GM19043 (cell line): ENCODE data around the gene ITLN1.

Source experiments
- ATAC-seq: cut with Tn5 transposase; IDR thresholded peaks from one replicate; pipeline ENCODE4 v1.9.1; 2021; ENCODE audit warnings: low read depth; ENCODE audit not compliant: unreplicated experiment

Gene ITLN1

DNA sequence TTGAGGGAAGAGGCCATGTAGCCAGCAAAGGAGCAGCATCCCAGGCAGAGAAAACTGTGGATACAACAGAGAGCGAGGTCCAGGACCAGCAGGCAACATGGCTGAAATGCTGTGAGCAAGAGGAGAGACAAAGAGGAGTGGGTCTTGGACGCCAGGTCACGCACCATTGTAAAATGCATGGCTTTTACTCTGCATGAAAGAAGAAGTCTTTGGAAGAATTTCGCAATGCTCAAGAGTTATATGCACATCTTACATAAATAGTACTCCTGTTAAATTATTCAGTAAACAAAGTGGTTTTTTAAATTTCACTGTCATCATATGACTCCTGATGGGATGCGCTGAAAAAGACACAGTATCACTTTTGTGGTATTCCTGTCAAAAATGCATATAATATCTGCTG lies 25.8 kb downstream of the ITLN1 start:
- ATAC-seq, result no peak

DNA sequence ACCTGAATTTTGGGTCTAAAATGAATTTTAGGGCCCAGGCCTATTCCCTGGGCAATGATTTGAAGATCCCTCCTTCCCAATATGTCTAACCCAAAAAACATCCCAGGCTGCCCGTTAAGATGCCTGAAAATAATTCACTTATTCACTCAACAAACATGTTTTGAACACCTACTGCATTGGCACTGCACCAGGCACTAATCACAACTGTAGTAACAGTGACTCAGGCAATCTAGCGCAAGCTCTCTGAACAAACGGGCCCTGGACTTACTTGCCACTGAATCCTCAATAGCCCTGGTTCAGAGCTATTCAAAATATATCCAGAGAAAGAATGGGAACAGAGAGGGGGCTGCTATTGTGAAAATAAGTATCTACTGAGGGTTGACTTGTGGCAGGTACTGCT lies 26.5 kb downstream of the ITLN1 start:
- ATAC-seq, result no peak

DNA sequence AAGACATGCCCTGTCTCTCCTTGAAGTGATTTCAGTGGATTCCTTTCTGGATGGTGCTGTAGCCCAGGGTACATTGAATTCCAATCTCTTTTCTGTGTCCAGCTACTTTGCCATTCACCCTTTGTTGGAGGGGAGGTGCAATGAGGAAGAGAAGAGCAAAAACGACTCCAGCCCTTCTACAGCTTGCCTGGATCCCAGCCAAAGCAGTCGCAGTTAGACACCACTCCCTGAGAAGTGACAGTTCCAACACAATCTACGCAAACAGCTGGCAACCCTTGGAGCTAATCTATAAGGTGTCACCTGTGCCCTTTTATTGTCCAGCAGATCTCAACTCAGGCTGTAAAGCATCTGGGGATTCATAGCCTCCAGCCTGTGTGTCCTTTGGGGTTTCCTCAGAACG lies 26.9 kb downstream of the ITLN1 start:
- no peak for ATAC-seq

DNA sequence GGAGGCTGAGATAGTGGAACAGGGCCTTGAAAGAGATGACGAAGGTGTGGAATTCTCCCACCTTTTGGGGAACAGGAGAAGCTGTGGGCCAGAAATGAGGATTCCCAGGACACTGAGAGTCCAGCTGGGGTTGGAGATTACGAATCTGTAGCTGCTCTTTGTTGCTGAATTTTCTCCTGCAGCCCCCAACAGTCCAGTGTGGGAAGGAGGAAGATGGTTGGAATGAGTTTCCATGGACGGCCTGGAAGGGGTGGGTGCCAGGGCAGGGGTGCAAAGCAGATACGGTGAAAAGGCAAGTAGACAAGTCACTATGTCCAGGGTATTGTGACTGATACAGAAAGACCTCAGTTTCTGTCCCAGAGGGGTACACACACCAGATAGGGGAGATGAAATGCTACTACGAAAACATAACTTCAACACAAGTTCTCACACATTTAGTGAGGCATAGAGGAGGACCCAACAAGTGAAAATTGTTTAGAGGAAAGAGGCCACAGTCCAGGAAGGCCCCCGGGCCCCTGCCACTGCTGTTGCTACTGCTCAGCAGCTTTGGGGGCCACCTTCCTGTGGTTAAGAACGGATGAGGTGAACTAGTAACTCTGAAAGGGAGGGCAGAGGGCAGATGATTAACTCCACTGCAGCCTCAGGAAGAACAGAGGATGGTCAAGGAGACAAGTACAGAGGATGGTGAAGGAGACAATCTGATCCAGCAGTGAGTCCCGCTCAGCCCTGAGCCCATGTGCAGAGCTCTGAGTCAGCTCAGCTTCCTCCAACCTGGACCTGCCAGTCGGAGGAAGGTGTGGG lies 29.6 kb downstream of the ITLN1 start:
- peak; percentile 90 for ATAC-seq

DNA sequence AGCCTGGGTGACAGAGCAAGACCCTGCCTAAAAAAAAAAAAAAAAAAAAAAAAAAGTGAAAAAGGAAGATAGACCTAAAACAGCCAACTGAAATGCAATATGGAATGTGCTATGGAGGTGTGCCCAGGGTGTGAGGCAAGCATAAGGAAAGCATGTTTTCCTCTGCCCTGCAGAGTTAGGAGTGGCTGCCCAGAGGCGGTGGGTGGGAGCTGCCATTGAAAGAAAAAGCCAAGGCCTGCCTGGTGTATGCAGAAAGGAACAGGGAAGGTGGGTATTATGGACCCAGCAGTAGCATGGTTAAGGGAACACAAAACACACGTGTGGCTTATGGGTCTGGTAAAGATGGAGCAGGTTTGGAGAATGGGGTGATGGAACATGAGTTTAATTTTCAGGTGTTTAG lies 31.2 kb downstream of the ITLN1 start:
- ATAC-seq, result no peak

DNA sequence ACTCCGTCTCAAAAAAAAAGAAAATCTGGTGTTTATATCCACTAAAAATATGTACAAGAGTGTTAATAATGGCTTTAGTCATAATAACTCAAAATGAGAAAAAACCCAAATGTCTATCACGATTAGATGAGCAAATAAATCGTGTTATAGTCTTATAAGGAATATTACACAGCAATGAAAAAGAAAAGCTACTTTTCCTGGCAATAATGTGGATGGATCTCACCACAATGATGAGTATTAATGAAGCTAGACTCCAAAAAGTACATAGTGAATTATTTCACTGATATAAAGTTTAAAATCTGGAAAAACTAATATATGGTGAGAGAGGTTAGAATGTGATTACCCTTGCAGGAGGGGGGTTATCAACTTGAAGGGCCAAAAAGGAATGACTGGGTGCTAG lies 32.0 kb downstream of the ITLN1 start:
- no peak for ATAC-seq

DNA sequence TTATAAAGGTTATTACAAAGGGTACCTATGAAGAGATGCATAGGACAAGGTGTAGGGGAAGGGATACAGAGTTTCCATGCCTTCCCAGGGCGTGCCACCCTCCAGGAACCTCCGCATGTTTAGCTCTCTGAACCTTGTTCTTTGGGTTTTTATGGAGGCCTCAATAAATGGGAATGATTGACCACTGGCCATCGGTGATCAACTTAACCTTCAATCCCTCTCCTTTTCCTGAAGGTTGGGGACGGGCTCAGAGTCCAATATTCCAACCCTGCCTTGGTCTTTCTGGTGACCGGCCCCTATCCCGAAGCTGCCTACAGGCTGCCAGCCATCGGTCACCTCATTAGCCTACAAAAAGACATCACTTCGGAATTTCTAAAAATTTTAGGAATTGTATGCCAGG lies 34.0 kb downstream of the ITLN1 start:
- ATAC-seq, result no peak

DNA sequence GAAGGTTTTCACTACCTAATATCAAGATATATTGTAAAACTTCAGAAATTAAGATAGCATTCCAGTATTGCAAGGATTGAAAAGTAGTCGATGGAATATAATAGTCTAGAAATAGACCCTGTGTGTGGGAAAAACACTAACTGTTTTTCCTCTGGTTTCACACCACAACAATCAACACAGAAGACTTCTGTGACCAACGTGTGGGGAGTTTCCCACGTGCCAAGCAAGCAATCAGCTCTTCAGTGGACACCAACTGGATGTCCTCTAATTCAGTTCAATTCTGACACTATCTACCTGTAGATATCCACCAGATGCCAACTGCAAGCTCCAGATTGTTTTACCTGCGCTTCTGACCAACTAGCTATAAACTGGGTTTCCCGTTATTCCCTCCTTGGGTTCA lies 34.4 kb downstream of the ITLN1 start:
- no peak for ATAC-seq

DNA sequence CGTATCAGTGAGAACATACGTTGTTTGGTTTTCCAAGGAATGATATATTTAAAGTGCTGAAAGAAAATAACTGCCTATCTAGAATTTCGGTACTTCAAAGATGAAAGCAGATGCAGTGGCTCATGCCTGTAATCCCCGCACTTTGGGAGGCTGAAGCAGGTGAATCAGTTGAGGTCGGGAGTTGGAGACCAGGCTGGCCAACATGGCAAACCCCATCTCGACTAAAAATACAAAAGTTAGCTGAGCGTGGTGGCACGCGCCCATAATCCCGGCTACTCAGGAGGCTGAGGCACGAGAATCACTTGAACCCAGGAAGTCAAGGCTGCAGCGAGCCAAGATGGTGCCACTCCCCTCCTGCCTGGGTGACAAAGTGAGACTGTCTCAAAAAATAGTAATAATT lies 38.7 kb downstream of the ITLN1 start:
- ATAC-seq, result no peak

DNA sequence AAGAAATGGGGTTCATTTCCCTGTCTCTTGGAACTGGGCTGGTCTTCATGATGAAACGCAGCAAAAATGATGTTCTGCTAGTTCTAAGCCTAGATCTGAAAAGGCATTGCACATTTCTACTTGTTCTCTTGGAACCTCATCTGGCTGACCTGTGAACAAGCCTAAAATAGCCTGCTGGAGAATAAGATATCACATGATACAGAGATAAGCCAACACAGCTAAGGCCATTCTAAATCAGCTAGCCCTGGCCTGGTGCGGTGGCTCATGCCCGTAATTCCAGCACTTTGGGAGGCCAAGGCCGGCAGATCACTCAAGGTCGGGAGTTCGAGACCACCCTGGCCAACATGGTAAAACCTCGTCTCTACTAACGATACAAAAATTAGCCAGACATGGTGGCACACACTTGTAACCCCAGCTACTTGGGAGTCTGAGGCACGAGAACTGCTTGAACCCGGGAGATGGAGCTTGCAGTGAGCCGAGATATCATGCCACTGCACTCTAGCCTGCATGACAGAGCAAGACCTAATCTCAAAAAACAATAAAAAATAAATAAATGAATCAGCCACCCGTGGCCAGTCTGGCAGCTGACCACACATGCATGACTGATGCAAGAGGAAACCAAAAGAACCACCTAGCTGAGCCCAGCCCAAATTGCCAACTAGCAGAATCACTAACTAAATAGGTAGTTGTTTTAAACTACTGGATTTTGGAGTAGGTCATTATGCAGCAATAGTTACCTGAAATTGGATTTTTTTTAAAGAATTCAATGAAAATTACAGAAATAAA lies 40.3 kb downstream of the ITLN1 start:
- ATAC-seq, result no peak

DNA sequence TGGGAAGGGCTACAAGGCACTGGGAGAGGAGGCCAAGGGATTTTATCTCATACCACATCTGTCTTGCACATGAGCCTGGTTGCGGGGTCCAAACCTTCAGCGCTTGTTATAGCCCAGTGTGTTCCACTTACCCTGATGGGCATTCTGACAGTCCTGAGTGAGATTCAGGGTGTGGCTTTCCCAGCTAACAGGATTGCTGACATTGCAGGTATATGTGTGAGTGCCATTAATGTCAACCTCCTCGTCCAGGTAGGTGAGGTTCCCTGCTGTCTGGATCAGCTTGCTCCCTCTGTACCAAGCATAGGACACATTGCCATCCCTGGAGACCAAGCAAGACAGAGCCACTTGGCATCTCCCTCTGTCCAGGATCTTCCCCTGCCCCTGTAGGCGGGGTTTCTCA lies 43.9 kb downstream of the ITLN1 start:
- ATAC-seq, result no peak

DNA sequence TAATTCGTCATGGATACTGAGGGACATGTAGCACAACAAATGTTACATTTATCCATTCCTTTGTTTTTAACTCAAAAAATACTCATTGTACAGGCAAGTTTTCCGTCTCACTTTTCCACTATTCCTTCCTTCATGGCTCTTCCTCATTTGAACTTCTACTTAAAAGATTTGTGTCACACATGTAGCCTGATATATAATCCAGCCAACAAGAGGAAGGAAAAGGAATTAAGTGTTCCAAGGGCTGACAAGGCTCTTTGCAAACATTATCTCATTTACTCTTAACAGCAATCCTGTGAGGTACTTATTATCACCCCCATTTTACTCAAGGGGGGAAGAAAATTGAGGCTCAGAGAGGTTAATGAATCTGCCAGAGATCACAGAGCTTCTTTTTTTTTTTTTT lies 45.2 kb downstream of the ITLN1 start:
- ATAC-seq, result no peak

DNA sequence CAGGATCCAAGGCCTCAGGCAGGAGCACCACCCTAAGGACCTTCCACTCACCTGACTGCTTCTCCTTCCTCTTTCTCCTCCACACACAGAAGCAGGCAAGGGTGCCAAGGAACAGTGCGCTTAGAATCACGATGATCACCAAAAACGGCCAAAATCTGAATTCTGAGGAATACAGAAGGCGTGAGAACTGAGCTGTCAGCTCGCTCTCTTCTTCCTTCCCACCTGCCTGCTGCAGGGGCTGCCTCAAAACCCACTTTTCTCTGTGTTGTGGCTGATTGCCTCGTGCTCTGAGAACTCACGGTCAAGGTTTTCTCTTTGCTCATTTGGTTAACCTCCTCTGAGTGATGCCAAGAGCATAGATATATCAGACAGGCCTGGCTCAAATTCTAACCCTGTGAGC lies 46.1 kb downstream of the ITLN1 start:
- ATAC-seq, result no peak

DNA sequence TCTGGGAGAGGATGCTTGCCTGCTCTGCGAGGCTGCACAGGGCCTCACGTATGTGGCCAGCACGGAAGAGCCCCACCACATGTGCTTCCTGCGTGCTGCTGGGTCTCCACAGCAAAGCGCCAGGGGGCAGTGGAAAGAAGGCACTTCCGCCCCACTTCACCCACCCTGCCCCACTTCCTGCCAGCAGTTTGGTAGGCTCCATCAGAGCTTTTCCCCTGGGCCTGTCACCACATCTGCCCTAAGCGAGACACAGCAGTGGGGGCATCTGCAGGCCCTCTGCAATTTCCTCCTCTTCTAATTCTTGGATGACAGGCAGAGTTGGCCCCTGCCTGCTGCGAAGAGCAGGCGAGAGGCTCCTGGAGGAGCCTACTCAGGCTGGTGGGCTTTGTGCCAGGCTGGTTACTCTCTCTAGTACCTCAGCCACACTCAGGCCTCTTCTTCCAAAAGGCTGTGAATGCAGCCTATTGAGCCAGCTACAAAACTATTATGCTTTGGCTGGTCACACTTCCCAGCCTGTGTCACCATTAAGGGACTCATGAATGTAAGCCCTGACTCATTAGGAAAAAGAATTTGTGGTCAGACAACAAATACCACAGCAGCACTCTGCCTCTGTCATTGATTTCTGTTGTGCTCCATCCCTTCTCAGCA lies 47.3 kb downstream of the ITLN1 start:
- ATAC-seq, result peak; percentile 79

DNA sequence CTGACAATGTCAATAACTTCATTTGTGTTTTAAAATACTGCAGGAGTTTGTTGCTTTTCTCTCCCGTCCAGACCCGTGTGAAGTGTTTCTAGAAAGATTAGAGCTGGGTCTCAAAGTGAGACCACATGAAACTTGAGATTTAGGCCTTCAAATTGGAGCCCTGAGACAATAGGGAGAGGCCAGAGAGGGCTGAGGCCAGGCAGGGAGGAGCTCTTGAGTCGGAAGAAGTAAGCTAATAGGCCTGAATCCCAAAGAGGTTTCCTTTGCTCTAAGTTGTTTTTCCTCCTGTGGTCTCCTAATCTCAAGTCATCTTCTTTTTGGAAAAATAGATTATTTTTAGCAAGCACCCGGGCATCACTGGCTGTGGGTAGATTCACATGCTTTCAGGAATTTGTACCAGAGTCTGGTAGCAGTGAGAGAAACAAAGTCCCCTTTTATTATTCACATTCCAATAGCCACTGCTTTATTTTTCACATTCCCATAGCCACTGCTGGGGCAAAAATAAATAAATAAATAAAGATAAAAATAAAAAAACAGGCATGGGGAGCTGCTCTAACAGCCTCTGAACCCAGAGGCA lies 47.9 kb downstream of the ITLN1 start:
- no peak for ATAC-seq

DNA sequence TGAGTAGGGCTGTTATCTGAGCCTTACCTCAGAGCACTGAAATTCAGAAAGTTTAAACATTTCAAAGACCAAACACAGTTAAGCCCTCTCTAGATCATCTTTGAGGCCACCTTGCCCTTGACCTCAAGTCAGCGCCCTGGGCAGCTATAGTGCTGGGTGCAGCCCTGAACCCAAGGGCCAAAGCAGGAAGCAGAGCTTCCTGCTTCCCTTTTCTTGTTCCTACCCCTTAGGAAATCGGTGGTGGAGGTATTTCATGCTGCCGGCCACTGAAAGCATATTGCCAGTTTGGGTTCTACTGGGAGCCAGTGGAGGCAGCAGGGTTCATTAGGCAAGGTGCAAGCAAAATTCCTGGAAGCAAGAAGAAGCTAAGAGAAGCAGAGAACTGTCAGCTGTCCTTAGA lies 48.4 kb downstream of the ITLN1 start:
- no peak for ATAC-seq

DNA sequence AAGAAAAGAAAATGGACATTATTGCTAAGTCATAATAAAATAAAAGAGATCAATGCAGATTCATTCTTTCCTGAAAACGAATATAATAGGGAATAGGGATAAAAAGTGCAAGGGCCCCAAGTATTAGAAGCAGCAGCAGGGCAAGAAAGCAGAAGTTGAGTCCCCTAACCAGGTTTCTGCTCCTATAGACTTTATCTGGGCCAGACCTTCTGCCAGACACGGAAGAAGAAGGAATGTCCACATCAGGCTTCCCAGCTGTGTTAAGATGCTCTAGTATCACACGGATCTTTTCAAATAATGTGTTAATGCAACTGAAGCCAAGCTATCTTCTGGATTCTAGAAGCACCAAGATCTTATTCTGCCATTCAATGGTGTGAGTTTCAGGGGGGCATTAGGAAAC lies 49.2 kb downstream of the ITLN1 start:
- no peak for ATAC-seq

DNA sequence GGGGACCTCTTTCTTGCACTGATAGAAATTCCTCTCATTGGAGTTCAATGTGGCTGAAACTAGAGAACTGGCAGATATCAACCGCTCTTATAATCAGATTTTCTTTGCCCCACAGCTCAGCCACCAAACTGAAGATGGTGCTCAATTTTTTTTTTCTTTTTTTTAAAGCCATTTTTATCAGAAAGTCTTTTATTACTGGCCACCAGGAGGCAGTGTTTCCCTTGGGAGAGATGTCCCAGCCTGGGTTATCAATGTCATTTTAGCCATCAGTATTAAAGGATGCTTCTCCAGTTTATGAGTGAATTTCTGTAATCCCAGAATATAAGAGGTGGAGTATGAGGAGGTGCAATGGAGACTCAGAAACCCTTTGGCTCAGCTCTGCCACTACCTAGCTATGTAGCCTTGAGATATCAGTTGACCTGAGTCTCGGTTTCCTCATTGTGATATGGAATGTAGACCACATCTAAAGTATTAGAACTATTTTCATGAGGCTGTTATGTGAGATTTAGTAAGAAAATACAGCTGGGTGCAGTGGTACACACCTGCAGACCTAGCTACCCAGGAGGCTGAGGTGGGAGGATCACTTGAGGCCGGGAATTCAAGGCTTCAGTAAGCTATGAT lies 49.9 kb downstream of the ITLN1 start:
- ATAC-seq, result no peak

DNA sequence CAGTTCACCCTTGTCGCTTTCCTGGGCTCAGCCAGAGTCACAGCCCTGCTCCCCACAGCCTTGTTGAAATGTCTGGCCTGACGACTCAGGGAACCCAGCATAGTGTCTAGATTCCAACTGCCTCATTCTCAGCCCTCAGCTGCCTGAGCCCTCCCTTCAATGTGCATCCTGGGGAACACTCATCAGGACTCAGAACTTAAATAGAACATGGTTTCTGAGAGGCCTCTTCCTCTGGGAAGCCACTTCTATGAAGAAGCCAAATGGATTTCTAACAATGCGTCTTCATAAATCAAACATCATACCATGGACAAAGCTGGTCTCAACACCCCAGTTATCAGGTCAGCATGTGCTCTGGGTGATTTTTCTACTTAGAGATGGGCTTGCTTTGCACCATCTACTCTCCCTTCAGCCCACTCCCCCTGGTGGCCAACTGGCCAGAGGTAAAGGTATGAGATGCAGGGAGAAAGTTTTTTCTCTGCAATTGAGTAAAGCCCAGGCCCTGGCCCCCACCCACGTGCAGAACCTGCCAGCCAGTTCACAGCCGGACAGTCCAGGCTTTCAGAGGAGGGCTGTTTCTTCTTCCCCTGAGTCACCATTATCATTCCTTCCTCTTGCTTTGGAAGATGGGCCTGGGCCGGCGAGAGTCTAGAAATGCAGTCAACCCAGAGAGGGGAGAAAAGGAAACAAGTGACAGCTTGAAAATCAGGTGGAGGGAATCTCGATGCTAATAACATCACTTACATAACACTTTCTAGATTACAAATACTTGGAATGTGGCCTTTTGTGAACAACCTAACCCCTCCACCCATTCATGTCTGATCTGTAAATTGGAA lies 54.4 kb downstream of the ITLN1 start:
- ATAC-seq, result no peak

DNA sequence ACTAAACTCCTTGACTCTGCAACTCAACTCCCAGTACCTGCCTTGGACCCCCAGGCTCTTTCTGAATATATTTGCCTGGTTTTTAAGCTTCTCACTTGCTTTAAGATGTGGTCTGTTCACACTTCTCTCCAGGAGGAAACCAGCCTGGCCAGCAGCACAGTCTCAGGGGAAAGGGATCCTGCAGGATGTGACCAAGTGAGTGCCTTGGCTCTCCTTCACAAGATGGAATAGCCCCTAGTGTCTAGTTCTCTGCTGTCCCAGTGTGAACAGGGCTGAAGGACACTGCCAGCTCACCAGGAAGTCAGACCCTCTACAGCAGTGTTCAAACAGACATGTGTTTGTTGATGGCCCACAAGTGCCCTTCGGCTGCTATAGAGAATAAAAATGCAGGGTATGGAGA lies 55.2 kb downstream of the ITLN1 start:
- ATAC-seq, result no peak
